NT2/D1 (cell line): ENCODE measurements around the gene CARM1.
"Not testable (repeated sequence)": the region's sequence is repeated elsewhere in the genome, so short reads cannot be mapped to it uniquely, and the experiment has no call there.

Source experiments
- DNase-seq: peaks from one replicate; pipeline ENCODE4 v3.0.0-alpha.2; 2011; ENCODE audit warnings: low read depth, low spot score
- H3K27me3 ChIP-seq: 2 replicates; pipeline ENCODE4 v1.6.0; 2011; ENCODE audit warnings: mild to moderate bottlenecking; ENCODE audit not compliant: insufficient read length, insufficient read depth
- H3K36me3 ChIP-seq: 2 replicates; pipeline ENCODE4 v1.6.1; 2011; ENCODE audit warnings: mild to moderate bottlenecking, low read length, mixed read lengths; ENCODE audit not compliant: insufficient read depth, insufficient read length
- H3K4me1 ChIP-seq: 2 replicates; pipeline ENCODE4 v1.5.1; 2011; ENCODE audit not compliant: insufficient read depth, insufficient read length
- H3K4me3 ChIP-seq: 2 replicates; pipeline ENCODE4 v1.5.1; 2011; ENCODE audit warnings: low read depth; ENCODE audit not compliant: insufficient read length
- H3K9ac ChIP-seq: 2 replicates; pipeline ENCODE4 v1.6.0; 2011; ENCODE audit warnings: low read depth; ENCODE audit not compliant: insufficient read length
- H3K9me3 ChIP-seq: 2 replicates; pipeline ENCODE4 v1.5.1; 2011; ENCODE audit warnings: mild to moderate bottlenecking, low read length; ENCODE audit not compliant: insufficient read depth
- SUZ12 ChIP-seq: IDR thresholded peaks from 2 replicates; pipeline ENCODE4 v1.6.1; 2011; ENCODE audit not compliant: insufficient read length, insufficient read depth; ENCODE audit errors: extremely low read depth
- YY1 ChIP-seq: IDR thresholded peaks from 2 replicates; pipeline ENCODE4 v1.6.1; 2011; ENCODE audit not compliant: insufficient read length, insufficient read depth
- ZNF274 ChIP-seq: IDR thresholded peaks from 2 replicates; pipeline ENCODE4 v1.6.1; 2011; ENCODE audit warnings: mild to moderate bottlenecking, low read depth, low read length

CARM1 gene

GRCh38 chr19:10928563-10929401, 57.4 kb downstream of the CARM1 start, which contains the start of the genes TIMM29 and YIPF2:
TSS of gene TIMM29 (plus strand) at chr19:10928811. CDS start at chr19:10928823, 12 bp downstream.
TSS of gene YIPF2 (minus strand) at chr19:10928639. CDS start at chr19:10928410, 229 bp downstream.
- H3K36me3 ChIP-seq: peaks cover 58% of the 10 kb centered on the region
- H3K4me1 ChIP-seq: peaks cover 9% of the 10 kb centered on the region
- H3K9ac ChIP-seq: peak within 1 kb of the TSS; percentile 99
- peak within 1 kb of the TSS; percentile 100 for H3K4me3 ChIP-seq
- no peaks in the 10 kb centered on the region for H3K27me3 ChIP-seq
- peak; percentile 97 for DNase-seq
- TF ChIP-seq YY1 (peak; percentile 71), SUZ12 (no peak)
- H3K9me3 ChIP-seq: no peaks in the 10 kb centered on the region

- Histone ChIP-seq H3K9ac (peak overlapping the region; percentile 99), H3K4me1 (peaks cover 9% of the 10 kb centered on the region)
- TF ChIP-seq ZNF274 (no peak), YY1 (no peak)
Observed at GRCh38 chr19:10929402-10929794, 58.0 kb downstream of the CARM1 start.

GRCh38 chr19:10935371-10936059, 64.2 kb downstream of the CARM1 start:
- H3K9ac ChIP-seq: no peak overlapping the region
- peaks cover 19% of the 10 kb centered on the region for H3K36me3 ChIP-seq
- DNase-seq: no peak
- TF ChIP-seq ZNF274 (no peak), SUZ12 (no peak), YY1 (no peak)
- peaks cover 3% of the 10 kb centered on the region for H3K4me1 ChIP-seq
- H3K4me3 ChIP-seq: no peak overlapping the region
- H3K9me3 ChIP-seq: no peaks in the 10 kb centered on the region
- H3K27me3 ChIP-seq: no peaks in the 10 kb centered on the region

More at GRCh38 chr19:10929402-10929794, 58.0 kb downstream of the CARM1 start:
- no peaks in the 10 kb centered on the region for H3K27me3 ChIP-seq
- no peak for DNase-seq
- no peaks in the 10 kb centered on the region for H3K9me3 ChIP-seq
- peaks cover 52% of the 10 kb centered on the region for H3K36me3 ChIP-seq
- peak overlapping the region; percentile 100 for H3K4me3 ChIP-seq

GRCh38 chr19:10936661-10937084, 65.3 kb downstream of the CARM1 start:
- peaks cover 3% of the 10 kb centered on the region for H3K4me1 ChIP-seq
- H3K9me3 ChIP-seq: no peaks in the 10 kb centered on the region
- peak; percentile 89 for DNase-seq
- peak overlapping the region; percentile 68 for H3K9ac ChIP-seq
- H3K27me3 ChIP-seq: no peaks in the 10 kb centered on the region
- peaks cover 14% of the 10 kb centered on the region for H3K36me3 ChIP-seq
- TF ChIP-seq ZNF274 (no peak), YY1 (no peak), SUZ12 (no peak)
- H3K4me3 ChIP-seq: no peak overlapping the region

- H3K36me3 ChIP-seq, H3K4me1 ChIP-seq, H3K9ac ChIP-seq, DNase-seq, H3K4me3 ChIP-seq, H3K9me3 ChIP-seq, H3K27me3 ChIP-seq: not testable (repeated sequence)
Observed at GRCh38 chr19:10941649-10942048, 70.3 kb downstream of the CARM1 start.

- H3K36me3 ChIP-seq, H3K4me3 ChIP-seq, H3K4me1 ChIP-seq, H3K9me3 ChIP-seq, DNase-seq, H3K9ac ChIP-seq, H3K27me3 ChIP-seq: not testable (repeated sequence)
Observed at GRCh38 chr19:10943412-10943811, 72.1 kb downstream of the CARM1 start.

GRCh38 chr19:10945264-10945663, 73.9 kb downstream of the CARM1 start:
- Histone ChIP-seq H3K27me3 (no peaks in the 10 kb centered on the region), H3K4me3 (no peak overlapping the region), H3K36me3 (no peaks in the 10 kb centered on the region), H3K4me1 (no peaks in the 10 kb centered on the region), H3K9ac (no peak overlapping the region), H3K9me3 (no peaks in the 10 kb centered on the region)
- no peak for TF ChIP-seq YY1
- no peak for TF ChIP-seq SUZ12
- TF ChIP-seq ZNF274: no peak
- DNase-seq: no peak
